Measurements from ENCODE around the gene GPR18.
"Not testable (repeated sequence)": the region's sequence is repeated elsewhere in the genome, so short reads cannot be mapped to it uniquely, and the experiment has no call there.

Gene GPR18

GRCh38 chr13:99265821-99266426, 7.7 kb upstream of the GPR18 start:
- peak; percentile 40 to 81 for DNase-seq

- no peak for DNase-seq
These were observed 7.1 kb upstream of the GPR18 start for GRCh38 chr13:99265162-99265800.

GRCh38 chr13:99264051-99264450, 5.9 kb upstream of the GPR18 start:
- DNase-seq: no peak

- peak; percentile 26 to 56 for DNase-seq
These were observed 5.1 kb upstream of the GPR18 start for GRCh38 chr13:99263126-99263785.

GRCh38 chr13:99261059-99261458, 2.9 kb upstream of the GPR18 start:
- DNase-seq: peak in 1 of 2 experiments; percentile 42

GRCh38 chr13:99260216-99260615, 2.0 kb upstream of the GPR18 start:
- no peak for DNase-seq

- no peak for DNase-seq
These were observed 767 bp upstream of the GPR18 start for GRCh38 chr13:99258946-99259345.

- DNase-seq: no peak
These were observed 888 bp downstream of the GPR18 start for GRCh38 chr13:99257291-99257690.

GRCh38 chr13:99256709-99257108, 1.5 kb downstream of the GPR18 start:
- no peak for DNase-seq

GRCh38 chr13:99256283-99256682, 1.9 kb downstream of the GPR18 start:
- DNase-seq: no peak

GRCh38 chr13:99255271-99255670, 2.9 kb downstream of the GPR18 start:
- DNase-seq: no peak

- no peak for DNase-seq
These were observed 3.3 kb downstream of the GPR18 start for GRCh38 chr13:99254830-99255229.

- DNase-seq: no peak
These were observed 6.3 kb downstream of the GPR18 start for GRCh38 chr13:99251921-99252320.

GRCh38 chr13:99250982-99251825, 7.0 kb downstream of the GPR18 start:
- DNase-seq: no peak

GRCh38 chr13:99249606-99250005, 8.6 kb downstream of the GPR18 start:
- DNase-seq: not testable (repeated sequence)

- DNase-seq: not testable (repeated sequence)
These were observed 9.0 kb downstream of the GPR18 start for GRCh38 chr13:99249178-99249577.

- DNase-seq: no peak
These were observed 12.1 kb downstream of the GPR18 start for GRCh38 chr13:99246100-99246499.

- DNase-seq: no peak
These were observed 20.1 kb downstream of the GPR18 start for GRCh38 chr13:99237981-99238662.

GRCh38 chr13:99231721-99232120, 26.5 kb downstream of the GPR18 start:
- no peak for DNase-seq

- DNase-seq: no peak
These were observed 27.2 kb downstream of the GPR18 start for GRCh38 chr13:99230991-99231390.

- DNase-seq: not testable (repeated sequence)
These were observed 27.6 kb downstream of the GPR18 start for GRCh38 chr13:99230588-99230987.
